Astrocyte of the spinal cord (primary cell): ENCODE results near the gene TNK2.
"Not testable (repeated sequence)": the region's sequence is repeated elsewhere in the genome, so short reads cannot be mapped to it uniquely, and the experiment has no call there.

Experiments used
- DNase-seq: peaks from one replicate; pipeline ENCODE4 v3.0.0; 2011; ENCODE audit warnings: low read depth, low spot score
- H3K4me3 ChIP-seq: 2 replicates; pipeline ENCODE4 v1.5.1; 2011; ENCODE audit warnings: low read depth, mild to moderate bottlenecking, low read length, moderate library complexity
- in situ Hi-C: cut with HindIII; loops from 2 replicates; pipeline ENCODE4 v1.10.0; 2017; ENCODE audit warnings: low sequenced_read_pairs
- TF ChIP-seq, protein P1 (sequence below): IDR thresholded peaks from 2 replicates; pipeline ENCODE4 v1.5.1; 2012; ENCODE audit warnings: low read depth, mild to moderate bottlenecking, low read length, inconsistent platforms

Gene TNK2

DNA sequence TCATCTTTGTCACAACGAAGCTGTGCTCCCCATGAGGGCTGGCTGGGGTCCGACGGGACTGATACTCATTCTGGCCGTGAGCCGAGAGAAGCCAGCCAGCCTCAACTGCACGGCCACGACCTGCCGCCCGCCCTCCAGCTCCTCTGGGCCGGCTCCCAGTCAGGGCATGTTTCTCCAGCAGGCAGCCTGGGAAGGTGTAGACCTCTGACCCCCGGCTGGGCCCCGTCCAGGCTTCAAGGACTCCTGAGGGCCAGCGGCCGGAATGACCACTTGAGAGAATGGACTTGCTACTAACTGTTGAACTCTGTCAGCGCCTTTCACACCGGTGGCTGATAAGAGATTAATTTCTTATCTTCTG is 78.5 kb downstream of the TNK2 start:
- no peak for DNase-seq
- H3K4me3 ChIP-seq = no peak overlapping the region
- TF ChIP-seq, protein P1, sequence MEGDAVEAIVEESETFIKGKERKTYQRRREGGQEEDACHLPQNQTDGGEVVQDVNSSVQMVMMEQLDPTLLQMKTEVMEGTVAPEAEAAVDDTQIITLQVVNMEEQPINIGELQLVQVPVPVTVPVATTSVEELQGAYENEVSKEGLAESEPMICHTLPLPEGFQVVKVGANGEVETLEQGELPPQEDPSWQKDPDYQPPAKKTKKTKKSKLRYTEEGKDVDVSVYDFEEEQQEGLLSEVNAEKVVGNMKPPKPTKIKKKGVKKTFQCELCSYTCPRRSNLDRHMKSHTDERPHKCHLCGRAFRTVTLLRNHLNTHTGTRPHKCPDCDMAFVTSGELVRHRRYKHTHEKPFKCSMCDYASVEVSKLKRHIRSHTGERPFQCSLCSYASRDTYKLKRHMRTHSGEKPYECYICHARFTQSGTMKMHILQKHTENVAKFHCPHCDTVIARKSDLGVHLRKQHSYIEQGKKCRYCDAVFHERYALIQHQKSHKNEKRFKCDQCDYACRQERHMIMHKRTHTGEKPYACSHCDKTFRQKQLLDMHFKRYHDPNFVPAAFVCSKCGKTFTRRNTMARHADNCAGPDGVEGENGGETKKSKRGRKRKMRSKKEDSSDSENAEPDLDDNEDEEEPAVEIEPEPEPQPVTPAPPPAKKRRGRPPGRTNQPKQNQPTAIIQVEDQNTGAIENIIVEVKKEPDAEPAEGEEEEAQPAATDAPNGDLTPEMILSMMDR = no peak
- in situ Hi-C loops = no loop called here

DNA sequence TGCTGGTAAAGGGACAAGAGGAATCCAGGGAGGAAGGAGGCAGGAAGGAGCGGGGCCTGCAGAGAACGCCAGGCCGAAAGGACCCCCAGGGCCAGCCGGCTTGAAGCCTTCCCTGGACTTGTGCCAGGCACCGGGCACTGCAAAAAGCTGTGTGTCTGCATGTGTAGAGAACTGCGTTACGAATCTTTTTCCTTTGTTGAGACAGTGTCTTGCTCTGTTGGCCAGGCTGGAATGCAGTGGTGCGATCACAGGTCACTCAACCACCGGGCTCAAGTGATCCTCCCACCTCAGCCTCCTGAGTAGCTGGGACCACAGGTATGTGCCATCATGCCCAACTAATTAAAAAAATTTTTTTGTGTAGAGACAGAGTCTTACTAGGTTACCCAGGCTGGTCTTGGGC is 79.6 kb downstream of the TNK2 start:
- TF ChIP-seq, protein P1 = no peak
- no peak overlapping the region for H3K4me3 ChIP-seq
- in situ Hi-C loops = no loop called here
- no peak for DNase-seq

DNA sequence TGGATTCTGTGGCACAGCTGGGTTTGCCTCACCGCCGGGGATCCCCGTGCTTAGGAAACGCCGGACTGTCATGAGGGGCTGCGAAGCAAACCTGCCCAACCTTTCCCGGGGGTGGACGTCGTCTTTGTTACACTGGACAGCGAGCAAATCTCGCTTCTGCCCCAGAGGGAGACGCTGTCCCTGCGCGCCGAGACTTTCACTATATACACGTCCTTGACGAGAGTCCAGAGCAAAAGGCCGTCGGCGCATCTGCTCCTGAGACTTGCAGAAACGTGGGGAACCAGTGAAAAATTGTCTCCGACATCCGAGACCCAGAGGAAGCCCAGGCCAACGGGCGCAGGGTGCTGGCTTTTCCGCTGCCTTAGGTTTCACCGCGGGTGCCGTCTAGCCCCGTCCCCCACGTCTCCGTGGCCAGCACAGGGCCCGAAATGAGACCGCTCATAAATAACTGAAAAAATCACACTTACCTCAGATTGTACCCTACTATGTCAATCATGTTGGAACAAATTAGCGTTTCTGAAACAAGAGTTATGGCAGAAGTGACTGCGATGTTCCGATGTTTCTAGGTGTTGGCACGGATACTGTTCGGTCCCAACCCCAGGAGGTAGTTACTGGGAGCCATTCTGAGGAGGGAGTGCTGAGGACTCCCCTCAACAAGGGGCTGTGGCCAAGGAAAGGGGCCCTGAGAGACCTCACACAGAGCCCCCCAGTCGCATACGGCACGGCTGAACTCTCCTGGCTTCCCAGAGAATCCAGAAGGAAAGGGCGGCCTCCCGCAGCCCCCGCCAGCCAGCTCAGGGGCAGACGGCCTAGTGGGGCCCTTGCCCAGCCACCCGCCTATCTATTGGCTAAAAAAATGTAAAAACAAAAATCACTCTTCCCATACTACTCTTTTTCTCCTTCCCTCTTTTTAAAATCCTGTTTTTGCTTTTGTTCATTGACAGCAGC is 82.2 kb downstream of the TNK2 start:
- in situ Hi-C loops = no loop called here
- no peak overlapping the region for H3K4me3 ChIP-seq
- DNase-seq = no peak
- TF ChIP-seq, protein P1 = no peak

DNA sequence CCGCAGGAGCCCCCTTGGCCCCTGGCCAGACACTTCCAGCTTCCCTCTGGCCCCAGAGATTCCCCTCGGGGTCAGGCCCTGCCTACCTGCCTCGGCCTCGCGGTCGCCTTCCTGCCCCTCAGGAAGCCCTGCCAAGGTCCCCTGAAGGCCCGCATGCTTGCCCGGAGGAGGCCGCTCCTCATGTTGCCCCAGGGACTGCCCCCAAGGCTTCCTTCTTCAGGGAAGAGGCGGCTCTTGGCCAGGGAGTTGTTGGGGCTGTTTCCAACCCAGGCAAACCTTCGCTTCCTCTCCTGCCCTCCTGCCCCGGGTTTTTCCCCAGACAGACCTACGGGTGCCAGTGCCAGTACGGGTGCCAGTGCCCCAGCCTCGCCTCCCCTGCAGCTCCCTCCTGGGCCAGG is 83.2 kb downstream of the TNK2 start:
- TF ChIP-seq, protein P1 = no peak
- in situ Hi-C loops = no loop called here
- DNase-seq = no peak
- H3K4me3 ChIP-seq = no peak overlapping the region

DNA sequence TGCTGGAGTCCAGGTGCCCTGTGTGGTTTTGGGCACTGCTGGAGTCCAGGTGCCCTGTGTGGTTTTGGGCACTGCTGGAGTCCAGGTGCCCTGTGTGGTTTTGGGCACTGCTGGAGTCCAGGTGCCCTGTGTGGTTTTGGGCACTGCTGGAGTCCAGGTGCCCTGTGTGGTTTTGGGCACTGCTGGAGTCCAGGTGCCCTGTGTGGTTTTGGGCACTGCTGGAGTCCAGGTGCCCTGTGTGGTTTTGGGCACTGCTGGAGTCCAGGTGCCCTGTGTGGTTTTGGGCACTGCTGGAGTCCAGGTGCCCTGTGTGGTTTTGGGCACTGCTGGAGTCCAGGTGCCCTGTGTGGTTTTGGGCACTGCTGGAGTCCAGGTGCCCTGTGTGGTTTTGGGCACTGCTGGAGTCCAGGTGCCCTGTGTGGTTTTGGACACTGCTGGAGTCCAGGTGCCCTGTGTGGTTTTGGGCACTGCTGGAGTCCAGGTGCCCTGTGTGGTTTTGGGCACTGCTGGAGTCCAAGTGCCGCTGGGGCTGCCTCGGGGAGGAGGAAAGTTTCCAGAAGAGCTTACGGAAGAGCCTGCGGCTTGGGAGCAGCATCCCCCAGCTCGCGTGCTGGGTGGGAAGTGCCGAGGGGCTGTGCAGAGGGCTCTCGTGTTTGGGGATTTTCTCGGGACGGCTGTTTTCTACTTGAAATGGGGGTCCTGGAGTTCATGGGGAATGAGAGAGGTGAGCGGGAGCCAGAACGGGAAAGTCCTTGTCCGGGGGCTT is 83.7 kb downstream of the TNK2 start:
- H3K4me3 ChIP-seq, in situ Hi-C loops, DNase-seq: not testable (repeated sequence)

DNA sequence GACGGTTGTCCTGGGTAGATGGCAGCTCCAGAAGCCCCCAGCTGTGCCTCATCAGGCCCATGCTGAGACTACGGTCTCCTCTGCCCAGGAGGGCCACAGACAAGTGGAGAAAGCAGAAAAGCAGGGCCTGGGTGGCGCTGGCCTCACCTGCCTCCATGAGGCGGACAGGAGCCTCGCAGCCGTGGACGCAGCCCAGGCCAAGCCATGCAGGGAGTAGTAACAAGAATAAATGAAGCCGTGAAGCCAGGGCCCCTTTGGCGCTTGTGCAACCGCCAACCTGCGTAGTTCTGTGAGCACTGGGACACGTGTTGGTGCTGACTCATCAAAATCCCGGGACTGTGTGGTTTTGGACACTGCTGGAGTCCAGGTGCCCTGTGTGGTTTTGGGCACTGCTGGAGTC is 84.4 kb downstream of the TNK2 start:
- TF ChIP-seq, protein P1 = no peak
- no peak for DNase-seq
- H3K4me3 ChIP-seq = no peak overlapping the region
- in situ Hi-C loops = no loop called here

DNA sequence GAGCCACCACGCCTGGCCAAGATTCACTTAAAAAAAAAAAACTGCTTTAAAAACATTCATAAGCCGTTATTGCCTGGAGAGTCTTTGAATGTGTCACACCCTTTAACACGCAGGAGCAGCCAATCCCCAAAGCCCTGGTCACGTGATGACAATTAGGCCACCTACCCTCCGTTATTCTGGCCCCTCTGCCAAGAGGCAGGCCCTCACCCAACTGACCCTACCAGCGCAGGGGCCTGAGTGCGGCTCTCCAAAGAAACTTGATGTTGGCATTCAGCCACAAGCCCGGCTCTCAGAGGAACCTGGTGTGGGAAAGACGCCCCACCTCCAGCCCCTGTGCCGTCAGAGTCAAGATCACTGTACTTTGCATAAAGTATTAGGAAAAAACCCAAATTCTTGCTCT is 85.1 kb downstream of the TNK2 start:
- H3K4me3 ChIP-seq = no peak overlapping the region
- DNase-seq = no peak
- in situ Hi-C loops = no loop called here
- TF ChIP-seq, protein P1 = no peak
